ENCODE data around the gene TNRC18.

TNRC18 gene

DNA sequence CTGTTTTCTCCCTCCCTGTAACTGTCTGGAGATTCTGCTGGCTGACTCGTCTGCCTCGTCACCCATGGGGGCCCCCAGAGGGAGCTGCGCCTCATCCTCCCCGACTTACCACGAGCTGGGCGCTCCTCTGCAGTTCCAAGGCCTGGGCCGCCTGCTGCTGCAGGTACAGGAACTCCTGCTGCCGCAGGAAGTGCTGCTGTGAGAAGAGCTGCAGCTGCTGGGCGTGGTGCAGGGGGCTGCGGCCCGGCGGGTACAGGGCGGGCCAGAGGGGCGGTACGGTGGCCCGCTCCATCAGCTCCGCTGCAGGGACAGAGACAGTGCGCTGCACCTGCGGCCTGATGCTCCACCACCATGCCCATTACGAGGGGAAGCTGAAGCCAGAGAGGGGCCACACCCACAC, 47.7 kb downstream of the TNRC18 start:
- TF ChIP-seq, protein P1, sequence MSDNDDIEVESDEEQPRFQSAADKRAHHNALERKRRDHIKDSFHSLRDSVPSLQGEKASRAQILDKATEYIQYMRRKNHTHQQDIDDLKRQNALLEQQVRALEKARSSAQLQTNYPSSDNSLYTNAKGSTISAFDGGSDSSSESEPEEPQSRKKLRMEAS (IDR thresholded peaks at IDR 0.05): no peak
- no peak for TF ChIP-seq TAF1 (IDR thresholded peaks at IDR 0.05; ENCODE audit: low read depth)
- no peak for TF ChIP-seq YY1 (IDR thresholded peaks at IDR 0.05; ENCODE audit: low read depth)
- TF ChIP-seq RAD21 (IDR thresholded peaks at IDR 0.05; ENCODE audit: low read depth): no peak
- no peak for TF ChIP-seq EGR1 (IDR thresholded peaks at IDR 0.05)

DNA sequence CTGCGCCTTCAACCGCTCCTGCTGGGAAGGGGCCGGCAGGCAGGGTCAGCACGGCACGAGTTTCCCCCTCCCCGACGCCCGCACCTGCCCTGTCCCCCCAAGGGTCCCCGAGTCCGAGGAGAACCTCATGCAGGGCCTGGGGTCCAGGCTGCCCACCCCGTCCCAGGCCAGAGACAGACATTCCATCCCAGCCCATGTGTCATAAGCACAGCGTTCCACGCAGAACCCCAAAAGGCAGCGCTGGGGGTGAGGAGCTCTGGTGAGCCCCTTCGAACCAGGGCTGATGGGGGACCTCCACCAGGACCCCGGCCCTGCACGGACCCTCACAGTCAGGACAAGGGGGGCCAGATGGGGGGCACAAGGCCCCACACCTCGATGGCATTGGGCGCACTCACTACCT, 49.2 kb downstream of the TNRC18 start:
- TF ChIP-seq YY1 (IDR thresholded peaks at IDR 0.05; ENCODE audit: low read depth): no peak
- no peak for TF ChIP-seq EP300 (IDR thresholded peaks at IDR 0.05; ENCODE audit: borderline replicate concordance)
- TF ChIP-seq, protein P2, sequence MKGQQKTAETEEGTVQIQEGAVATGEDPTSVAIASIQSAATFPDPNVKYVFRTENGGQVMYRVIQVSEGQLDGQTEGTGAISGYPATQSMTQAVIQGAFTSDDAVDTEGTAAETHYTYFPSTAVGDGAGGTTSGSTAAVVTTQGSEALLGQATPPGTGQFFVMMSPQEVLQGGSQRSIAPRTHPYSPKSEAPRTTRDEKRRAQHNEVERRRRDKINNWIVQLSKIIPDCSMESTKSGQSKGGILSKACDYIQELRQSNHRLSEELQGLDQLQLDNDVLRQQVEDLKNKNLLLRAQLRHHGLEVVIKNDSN (IDR thresholded peaks at IDR 0.05): no peak
- no peak for TF ChIP-seq CEBPB (IDR thresholded peaks at IDR 0.05)
- no peak for TF ChIP-seq NFIC (IDR thresholded peaks at IDR 0.05)
- TF ChIP-seq, protein P1 (IDR thresholded peaks at IDR 0.05): no peak
- TF ChIP-seq CREB1 (IDR thresholded peaks at IDR 0.05; ENCODE audit: low read depth): no peak
- no peak for TF ChIP-seq FOXM1 (IDR thresholded peaks at IDR 0.05; ENCODE audit: borderline replicate concordance, low read depth)
- TF ChIP-seq RAD21 (IDR thresholded peaks at IDR 0.05; ENCODE audit: low read depth): no peak
- no peak for TF ChIP-seq TEAD4 (IDR thresholded peaks at IDR 0.05)
- TF ChIP-seq, protein P3, sequence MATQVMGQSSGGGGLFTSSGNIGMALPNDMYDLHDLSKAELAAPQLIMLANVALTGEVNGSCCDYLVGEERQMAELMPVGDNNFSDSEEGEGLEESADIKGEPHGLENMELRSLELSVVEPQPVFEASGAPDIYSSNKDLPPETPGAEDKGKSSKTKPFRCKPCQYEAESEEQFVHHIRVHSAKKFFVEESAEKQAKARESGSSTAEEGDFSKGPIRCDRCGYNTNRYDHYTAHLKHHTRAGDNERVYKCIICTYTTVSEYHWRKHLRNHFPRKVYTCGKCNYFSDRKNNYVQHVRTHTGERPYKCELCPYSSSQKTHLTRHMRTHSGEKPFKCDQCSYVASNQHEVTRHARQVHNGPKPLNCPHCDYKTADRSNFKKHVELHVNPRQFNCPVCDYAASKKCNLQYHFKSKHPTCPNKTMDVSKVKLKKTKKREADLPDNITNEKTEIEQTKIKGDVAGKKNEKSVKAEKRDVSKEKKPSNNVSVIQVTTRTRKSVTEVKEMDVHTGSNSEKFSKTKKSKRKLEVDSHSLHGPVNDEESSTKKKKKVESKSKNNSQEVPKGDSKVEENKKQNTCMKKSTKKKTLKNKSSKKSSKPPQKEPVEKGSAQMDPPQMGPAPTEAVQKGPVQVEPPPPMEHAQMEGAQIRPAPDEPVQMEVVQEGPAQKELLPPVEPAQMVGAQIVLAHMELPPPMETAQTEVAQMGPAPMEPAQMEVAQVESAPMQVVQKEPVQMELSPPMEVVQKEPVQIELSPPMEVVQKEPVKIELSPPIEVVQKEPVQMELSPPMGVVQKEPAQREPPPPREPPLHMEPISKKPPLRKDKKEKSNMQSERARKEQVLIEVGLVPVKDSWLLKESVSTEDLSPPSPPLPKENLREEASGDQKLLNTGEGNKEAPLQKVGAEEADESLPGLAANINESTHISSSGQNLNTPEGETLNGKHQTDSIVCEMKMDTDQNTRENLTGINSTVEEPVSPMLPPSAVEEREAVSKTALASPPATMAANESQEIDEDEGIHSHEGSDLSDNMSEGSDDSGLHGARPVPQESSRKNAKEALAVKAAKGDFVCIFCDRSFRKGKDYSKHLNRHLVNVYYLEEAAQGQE (IDR thresholded peaks at IDR 0.05; ENCODE audit: low read depth): no peak
- TF ChIP-seq ZBTB7A (IDR thresholded peaks at IDR 0.05; ENCODE audit: low read depth): no peak
- TF ChIP-seq TAF1 (IDR thresholded peaks at IDR 0.05; ENCODE audit: low read depth): no peak
- TF ChIP-seq TCF12 (IDR thresholded peaks at IDR 0.05; ENCODE audit: low read depth): no peak
- no peak for TF ChIP-seq EGR1 (IDR thresholded peaks at IDR 0.05)

DNA sequence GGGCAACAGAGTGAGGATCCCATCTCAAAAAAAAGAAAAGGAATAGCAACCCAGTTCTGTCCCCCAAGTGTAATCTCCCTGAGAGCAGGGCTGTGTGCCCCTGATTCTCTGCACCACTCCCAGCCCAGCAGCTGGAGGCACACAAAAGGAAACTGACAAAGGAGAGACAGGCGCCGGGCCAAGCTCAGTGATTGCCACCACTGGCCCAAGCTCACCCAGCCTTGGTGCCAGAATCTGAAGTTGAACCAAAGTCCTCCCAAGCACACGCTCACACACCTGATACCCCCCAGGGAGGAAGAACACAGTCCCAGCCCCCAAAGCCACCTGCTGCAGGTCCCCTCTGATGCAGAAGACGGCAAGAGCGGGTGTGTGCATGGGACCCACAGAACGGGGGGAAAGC, 50.3 kb downstream of the TNRC18 start:
- no peak for TF ChIP-seq RAD21 (IDR thresholded peaks at IDR 0.05; ENCODE audit: low read depth)

DNA sequence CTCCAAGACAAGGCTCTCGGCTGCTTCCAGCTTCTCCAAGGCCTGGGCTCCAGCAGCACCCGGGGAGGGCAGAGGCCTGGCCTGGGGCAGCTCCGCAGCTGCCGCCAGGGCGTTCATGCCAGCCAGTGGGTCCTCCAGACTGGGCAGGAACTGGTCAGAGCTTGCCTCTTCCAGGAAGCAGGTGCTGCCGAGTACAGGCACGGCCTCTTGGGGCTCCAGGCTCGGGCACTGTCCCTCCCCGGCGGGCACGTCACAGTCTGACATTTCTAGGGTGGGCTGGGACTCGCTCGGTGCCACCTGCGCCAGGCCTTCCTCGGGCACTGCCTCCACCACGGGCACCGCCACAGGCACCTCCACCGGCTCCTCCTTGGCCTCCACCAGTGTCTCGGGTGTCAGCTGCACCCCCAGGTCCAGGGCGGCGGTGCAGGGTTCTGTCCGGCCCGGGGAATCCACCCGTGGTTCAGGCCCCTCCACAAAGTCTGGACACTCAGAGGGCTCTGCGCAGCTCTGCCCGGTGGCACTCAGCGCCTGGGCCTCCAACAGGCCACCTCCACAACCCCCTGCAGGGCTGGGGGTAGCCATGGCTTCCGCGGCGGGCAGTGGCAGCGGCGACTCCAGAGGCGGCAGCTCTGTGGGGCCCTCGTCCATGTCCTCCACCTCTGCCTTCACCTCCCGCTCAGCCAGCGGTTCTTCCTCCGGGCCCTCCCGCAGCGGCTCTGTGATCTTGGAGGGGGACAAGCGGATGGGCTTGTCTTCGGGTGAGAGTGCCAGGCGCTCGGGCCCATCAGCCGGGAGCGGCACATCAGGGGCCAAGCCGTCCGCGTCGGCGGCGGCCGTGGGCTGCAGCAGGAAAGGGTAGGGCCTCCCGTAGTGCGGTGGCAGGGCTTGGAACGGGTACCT, 52.9 kb downstream of the TNRC18 start:
- TF ChIP-seq FOXM1 (IDR thresholded peaks at IDR 0.05; ENCODE audit: borderline replicate concordance, low read depth) (no peak), CREB1 (IDR thresholded peaks at IDR 0.05; ENCODE audit: low read depth) (no peak), CEBPB (IDR thresholded peaks at IDR 0.05) (no peak), TCF12 (IDR thresholded peaks at IDR 0.05; ENCODE audit: low read depth) (no peak), NFIC (IDR thresholded peaks at IDR 0.05) (no peak), EGR1 (IDR thresholded peaks at IDR 0.05) (no peak), RAD21 (IDR thresholded peaks at IDR 0.05; ENCODE audit: low read depth) (no peak), TEAD4 (IDR thresholded peaks at IDR 0.05) (no peak), YY1 (IDR thresholded peaks at IDR 0.05; ENCODE audit: low read depth) (no peak), TAF1 (IDR thresholded peaks at IDR 0.05; ENCODE audit: low read depth) (no peak), ZBTB7A (IDR thresholded peaks at IDR 0.05; ENCODE audit: low read depth) (no peak), EP300 (IDR thresholded peaks at IDR 0.05; ENCODE audit: borderline replicate concordance) (no peak)
- TF ChIP-seq, protein P1 (IDR thresholded peaks at IDR 0.05): no peak
- TF ChIP-seq, protein P3 (IDR thresholded peaks at IDR 0.05; ENCODE audit: low read depth): no peak
- TF ChIP-seq, protein P2 (IDR thresholded peaks at IDR 0.05): no peak

DNA sequence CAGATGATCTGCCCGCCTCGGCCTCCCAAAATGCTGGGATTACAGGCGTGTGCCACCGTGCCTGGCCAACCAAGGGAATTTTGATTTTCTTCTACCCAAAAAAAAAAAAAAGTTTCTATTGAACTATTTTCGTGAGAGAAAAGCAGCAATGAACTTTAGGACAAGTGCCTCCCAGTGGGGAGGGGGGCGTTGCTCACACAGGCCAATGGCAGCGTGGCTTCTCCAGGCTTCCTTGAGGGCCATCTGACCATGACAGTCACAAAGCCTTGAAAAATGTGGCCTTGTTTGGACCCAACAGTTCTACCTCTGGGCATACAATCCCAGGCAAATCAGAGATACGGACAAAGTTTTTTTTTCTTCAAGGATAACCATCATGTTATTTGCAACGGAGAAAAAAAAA, 56.0 kb downstream of the TNRC18 start:
- TF ChIP-seq TEAD4 (IDR thresholded peaks at IDR 0.05): no peak
- TF ChIP-seq EP300 (IDR thresholded peaks at IDR 0.05; ENCODE audit: borderline replicate concordance): no peak
- TF ChIP-seq, protein P1 (IDR thresholded peaks at IDR 0.05): no peak
- TF ChIP-seq, protein P2 (IDR thresholded peaks at IDR 0.05): no peak
- no peak for TF ChIP-seq EGR1 (IDR thresholded peaks at IDR 0.05)
- TF ChIP-seq NFIC (IDR thresholded peaks at IDR 0.05): no peak
- TF ChIP-seq, protein P3 (IDR thresholded peaks at IDR 0.05; ENCODE audit: low read depth): no peak
- TF ChIP-seq YY1 (IDR thresholded peaks at IDR 0.05; ENCODE audit: low read depth): no peak
- no peak for TF ChIP-seq TAF1 (IDR thresholded peaks at IDR 0.05; ENCODE audit: low read depth)
- no peak for TF ChIP-seq RAD21 (IDR thresholded peaks at IDR 0.05; ENCODE audit: low read depth)
- no peak for TF ChIP-seq ZBTB7A (IDR thresholded peaks at IDR 0.05; ENCODE audit: low read depth)
- no peak for TF ChIP-seq CEBPB (IDR thresholded peaks at IDR 0.05)
- no peak for TF ChIP-seq TCF12 (IDR thresholded peaks at IDR 0.05; ENCODE audit: low read depth)
- no peak for TF ChIP-seq CREB1 (IDR thresholded peaks at IDR 0.05; ENCODE audit: low read depth)
- TF ChIP-seq FOXM1 (IDR thresholded peaks at IDR 0.05; ENCODE audit: borderline replicate concordance, low read depth): no peak

Data from Ishikawa (cell line).